Hematopoietic multipotent progenitor cell treated with erythropoietin and hydrocortisone succinate and interleukin-3 and kit ligand, for 6 days (in vitro differentiated cells): ENCODE measurements around the gene ADRA2C.
"Not testable (repeated sequence)": the region's sequence is repeated elsewhere in the genome, so short reads cannot be mapped to it uniquely, and the experiment has no call there.

Experiments used
- DNase-seq: peaks from one replicate; pipeline ENCODE4 v3.0.0-alpha.2; 2015

The ADRA2C gene

GRCh38 chr4:3801521-3801920 lies 35.3 kb downstream of the ADRA2C start:
- DNase-seq: no peak

DNA sequence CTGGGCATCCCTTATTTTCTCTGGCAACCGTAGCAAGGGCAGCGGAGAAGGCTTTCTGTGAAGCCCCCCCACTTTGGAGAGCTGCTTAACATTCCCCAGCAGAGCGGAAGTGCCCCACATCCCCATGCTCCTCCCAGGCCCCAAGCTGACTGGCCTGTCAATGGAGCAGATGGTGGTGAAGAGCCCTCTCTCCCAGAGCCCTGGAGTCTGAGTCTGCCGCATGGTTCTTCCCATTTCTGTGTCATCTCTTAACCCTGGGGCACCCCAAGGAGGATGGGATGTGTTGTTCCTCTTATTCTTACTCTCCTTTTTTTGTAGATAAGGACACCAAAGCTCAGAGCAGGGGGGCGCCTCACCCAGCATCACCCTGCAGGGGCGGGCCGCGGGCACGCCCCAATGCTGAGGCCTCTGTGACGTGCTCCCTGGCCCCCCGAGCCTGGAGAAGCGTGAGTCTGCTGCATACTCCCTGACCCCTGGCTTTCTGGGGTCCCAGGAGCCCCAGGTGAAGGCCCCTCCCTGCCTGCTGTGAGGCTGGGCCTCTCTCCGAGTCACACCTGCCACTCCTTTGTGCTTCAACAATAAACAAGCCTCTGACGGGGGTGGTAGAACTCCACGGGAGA lies 35.9 kb downstream of the ADRA2C start:
- DNase-seq: no peak

DNA sequence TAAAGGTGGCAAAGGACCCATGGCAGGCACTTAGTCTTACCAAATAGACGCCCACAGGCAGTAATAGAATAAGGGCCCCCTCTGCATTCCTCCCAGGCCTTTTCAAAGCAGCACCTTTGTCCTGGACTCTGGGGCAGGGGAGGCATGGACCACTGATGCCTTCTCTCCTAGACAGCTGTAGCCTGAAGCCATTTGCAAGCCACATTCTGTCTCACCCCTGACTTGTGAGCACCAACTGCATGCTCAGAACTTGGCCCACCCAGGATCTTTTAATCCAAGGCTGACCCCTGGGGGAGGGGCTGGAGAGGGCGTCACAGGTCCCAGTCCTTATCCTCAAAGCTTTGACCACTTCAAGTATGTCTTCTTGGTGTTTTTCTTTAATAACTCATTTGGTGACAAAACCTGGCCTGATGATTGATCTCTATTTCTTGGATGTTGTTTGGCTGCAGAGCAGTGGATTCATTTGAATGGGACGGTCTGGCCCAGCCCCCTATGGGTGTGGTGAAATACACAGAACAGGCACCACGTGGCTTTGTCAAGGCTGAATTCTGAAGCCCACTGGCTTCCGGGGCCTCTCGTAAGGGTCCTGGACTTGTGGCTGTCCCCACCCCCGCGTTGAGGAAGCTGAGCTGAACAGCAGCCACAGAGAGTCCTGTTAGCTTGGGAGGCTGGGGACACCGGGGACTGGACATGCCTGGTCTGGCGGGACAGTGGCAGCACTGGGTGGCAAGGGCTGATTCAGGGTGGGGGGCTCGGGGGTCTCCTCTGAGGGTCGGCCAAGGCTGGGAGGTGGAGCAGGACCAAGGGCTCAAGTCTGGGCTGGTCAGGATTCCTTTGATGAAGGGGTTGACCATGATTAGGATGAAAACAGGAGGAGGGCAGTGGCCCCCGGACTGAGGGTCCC lies 36.6 kb downstream of the ADRA2C start:
- DNase-seq: no peak

DNA sequence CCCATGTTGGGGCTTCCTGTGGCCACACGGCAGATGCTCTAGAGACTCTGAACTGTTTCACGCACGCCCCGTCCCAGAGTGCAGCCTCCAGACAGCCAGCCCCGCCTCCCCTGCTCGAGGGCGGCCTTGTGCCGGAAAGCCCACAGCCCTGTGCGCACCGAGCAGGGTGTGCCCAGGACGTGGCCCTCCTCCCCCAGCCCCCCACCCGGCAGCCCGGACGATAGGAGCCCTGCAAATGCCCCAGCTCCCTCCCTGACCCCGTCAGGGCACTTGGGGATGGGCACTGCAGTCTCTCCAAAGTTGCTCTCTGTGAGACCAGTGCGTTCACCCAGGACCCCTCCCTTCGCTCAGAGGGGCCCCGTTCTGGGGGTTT lies 37.3 kb downstream of the ADRA2C start:
- no peak for DNase-seq

DNA sequence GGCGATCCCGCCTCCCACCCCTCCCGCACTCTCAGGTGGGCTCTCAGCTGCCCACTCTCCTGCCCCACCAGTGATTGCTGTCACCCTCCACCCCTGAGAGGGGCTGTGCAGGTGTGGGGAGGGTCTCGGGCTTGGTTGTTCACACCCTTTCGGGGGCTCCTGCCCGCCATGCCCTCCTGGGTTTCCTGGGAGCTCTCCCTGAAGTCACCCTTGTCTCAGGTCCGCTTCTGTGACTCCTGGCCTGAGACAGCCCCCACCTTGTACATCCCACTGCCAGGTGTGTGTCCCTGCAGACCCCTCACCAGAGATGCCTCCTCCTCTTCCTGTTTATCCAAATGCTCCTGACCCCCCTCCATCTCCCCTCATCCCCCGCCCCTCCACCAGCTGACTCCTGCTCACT lies 37.8 kb downstream of the ADRA2C start:
- no peak for DNase-seq

- DNase-seq: no peak
Measured at GRCh38 chr4:3805026-3805425, 38.8 kb downstream of the ADRA2C start.

GRCh38 chr4:3805731-3806130 lies 39.5 kb downstream of the ADRA2C start:
- no peak for DNase-seq

GRCh38 chr4:3807311-3807710 lies 41.1 kb downstream of the ADRA2C start:
- no peak for DNase-seq

DNA sequence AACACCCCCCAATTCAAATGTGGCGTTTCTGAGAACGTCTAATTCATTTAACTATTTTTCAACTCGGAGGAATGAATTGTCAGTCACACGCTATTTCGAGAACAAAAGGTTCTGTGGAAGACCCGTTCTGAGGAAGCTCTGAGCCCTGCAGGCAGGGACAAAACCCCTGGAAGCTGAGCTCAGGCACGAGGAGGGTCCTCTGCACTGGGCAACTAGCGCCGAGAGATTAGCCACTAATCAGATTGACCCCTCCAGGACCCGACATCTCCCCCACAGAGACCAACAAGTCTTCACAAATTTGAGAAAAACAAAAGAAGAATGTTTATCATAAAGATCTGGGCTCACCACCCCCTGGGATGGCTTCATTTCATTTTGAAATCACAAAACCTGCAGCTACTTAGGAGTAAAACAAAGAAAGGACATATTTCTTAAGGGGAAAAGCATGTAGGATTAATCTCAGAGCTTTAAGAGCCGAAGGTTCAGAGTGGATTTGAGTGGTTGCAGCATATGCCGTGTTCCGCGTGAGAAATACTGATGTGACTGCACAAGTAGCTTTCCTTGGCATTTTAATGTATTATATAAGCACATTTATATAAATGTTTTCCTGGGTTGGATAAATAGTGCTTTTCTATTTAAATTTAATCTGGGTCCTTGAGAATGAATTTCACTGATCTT lies 41.8 kb downstream of the ADRA2C start:
- DNase-seq: no peak

DNA sequence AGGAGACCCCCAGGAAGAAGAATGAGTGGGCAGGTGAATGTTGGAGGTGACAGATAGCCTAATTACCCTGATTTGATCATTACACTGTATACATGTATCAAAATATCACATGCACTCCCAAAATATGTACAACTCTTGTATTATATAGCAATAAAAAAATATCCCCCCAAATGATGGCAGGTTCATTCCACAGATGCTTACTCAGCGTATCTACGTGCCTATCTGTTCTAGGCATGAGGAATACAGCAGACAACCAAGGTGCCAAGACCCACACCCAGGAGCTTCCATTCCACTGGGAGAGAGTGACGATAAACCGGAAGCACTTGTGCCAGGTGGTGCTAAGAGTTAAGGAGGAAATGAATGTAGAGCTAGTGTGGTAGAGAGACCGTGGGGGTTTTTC lies 42.4 kb downstream of the ADRA2C start:
- no peak for DNase-seq

GRCh38 chr4:3809028-3809427 lies 42.8 kb downstream of the ADRA2C start:
- no peak for DNase-seq

- DNase-seq: no peak
Measured at GRCh38 chr4:3809451-3810110, 43.4 kb downstream of the ADRA2C start.

DNA sequence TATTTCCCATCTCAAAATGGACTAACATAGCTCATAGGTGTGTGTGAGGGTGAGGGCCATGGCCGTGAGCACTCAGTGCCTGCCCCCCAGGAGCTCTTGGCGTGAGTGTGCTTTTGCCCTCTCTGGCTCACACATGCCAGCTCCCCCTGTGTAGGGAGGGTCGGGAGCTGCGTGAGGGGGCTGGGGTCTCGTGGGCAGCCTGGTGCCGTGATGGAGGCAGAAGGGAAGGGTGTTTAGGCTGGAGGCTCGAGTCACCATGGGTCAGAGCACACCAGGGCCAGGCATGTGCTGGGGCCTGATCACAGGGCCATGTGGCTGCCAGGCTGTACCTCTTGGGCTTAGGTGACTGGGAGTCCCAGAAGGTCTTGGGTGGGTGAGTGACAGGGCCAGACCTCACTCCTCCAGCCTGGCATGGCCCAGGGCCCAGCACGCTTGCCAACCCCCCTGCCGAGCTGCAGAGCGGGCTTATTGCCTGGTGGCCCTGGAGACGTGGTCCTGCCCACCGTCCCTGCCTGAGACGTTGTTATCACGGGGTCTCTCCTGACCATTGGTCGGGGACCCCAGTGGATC lies 44.0 kb downstream of the ADRA2C start:
- DNase-seq: no peak

GRCh38 chr4:3810796-3811485 lies 44.8 kb downstream of the ADRA2C start:
- DNase-seq: no peak

- no peak for DNase-seq
Measured at GRCh38 chr4:3811621-3812020, 45.4 kb downstream of the ADRA2C start.

DNA sequence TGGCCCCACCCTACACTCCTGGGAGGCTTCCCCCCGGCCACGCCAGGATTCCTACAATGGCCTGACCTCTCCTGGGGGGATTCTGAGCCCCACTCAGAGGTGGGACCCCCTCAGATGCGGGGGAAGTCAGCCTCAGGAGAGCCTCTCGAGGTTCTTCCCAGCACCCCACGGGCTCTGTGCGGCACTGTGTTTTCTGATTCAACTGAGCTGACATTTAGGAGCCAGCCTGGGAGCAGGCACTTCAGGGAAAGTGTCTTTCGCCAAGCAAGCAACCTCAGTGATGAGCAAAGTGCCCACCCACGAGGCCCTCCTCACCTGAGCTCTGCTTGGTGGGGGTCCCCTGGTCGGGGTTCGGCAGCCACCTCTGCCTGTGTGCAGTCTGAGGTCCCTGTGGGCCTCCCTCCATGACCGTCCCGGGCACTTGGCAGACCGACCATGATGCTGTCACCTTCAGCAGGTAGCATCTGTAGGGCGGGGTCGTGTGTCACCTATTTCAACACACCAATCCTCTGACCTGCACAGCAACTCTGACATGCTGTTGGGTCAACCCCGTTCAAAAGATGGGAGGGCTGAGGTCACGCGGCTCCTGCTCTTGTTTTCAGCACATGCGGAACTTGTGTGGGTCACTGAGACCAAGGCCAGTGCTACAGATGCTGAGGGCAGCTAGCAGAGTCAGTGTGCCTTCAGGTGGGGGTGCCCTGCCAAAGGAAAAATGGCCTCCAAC lies 46.2 kb downstream of the ADRA2C start:
- no peak for DNase-seq

- no peak for DNase-seq
Measured at GRCh38 chr4:3813151-3814052, 47.2 kb downstream of the ADRA2C start.

DNA sequence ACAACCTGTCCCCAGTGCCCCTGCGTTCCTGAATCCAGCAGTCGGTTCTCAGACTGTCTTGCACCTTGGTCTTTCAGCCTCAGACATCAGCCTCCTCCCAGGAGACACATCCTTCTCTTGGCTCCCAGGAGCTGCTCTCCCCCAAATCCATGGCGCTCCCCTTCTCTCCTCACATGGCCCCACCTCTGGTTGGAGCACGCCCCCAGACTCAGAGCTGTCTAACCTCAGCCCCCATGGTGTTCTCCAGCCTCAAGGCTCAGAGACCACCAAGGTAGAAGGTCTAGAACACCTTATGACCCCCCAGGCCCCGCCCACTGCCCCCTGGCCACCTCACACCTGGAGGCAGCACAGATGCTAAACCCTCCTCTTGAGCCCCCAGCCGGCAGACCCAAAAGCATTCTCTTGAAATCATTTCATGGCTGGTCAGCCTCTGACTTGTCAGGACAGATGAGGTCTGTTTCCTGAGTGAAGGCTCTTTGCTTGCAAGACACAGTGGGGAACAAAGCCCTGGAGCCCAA lies 47.9 kb downstream of the ADRA2C start:
- DNase-seq: no peak

- not testable (repeated sequence) for DNase-seq
Measured at GRCh38 chr4:3814838-3815237, 48.7 kb downstream of the ADRA2C start.

- no peak for DNase-seq
Measured at GRCh38 chr4:3816256-3816825, 50.2 kb downstream of the ADRA2C start.
